ENCODE data around the gene HIVEP3. TPM values are rescaled to one million over a fixed set of nuclear protein-coding genes. Genes with fewer than 3 reads are reported as not detected.

Gene HIVEP3
- total RNA-seq, 2 donors from 2014 or later, result 0.13 to 0.99 TPM

- Histone ChIP-seq H3K27me3 (ENCODE audit: control insufficient read depth, insufficient read depth, low read length, poor library complexity, severe bottlenecking) (no peaks in the 10 kb centered on the region), H3K4me3 (ENCODE audit: low read length) (no peak overlapping the region), H3K27ac (ENCODE audit: low read depth, low read length) (no peak overlapping the region), H3K36me3 (ENCODE audit: control insufficient read depth, insufficient read depth, low read length) (no peaks in the 10 kb centered on the region), H3K9ac (ENCODE audit: extremely low read depth, low read length, poor library complexity, severe bottlenecking) (no peak overlapping the region), H3K4me1 (ENCODE audit: control insufficient read depth, insufficient read depth, low read length) (no peaks in the 10 kb centered on the region), H3K9me3 (ENCODE audit: control insufficient read depth, low read length) (no peaks in the 10 kb centered on the region)
- no peak overlapping the region for H3K4me3 Mint-ChIP-seq
- H3K27ac Mint-ChIP-seq, result no peak overlapping the region
- H3K27me3 Mint-ChIP-seq (ENCODE audit: insufficient read depth), result no peaks in the 10 kb centered on the region
- no peak for TF ChIP-seq CTCF (conservative IDR thresholded peaks at IDR 0.05)
- H3K36me3 Mint-ChIP-seq (ENCODE audit: low read depth), result no peaks in the 10 kb centered on the region
- no peaks in the 10 kb centered on the region for H3K9me3 Mint-ChIP-seq
- 88 to 90% methylated on average over 3 to 5 of the region's 5 CpGs for WGBS, 2 experiments (ENCODE audit: insufficient coverage in 1 of 2, insufficient read length in 1 of 2)
- no peaks in the 10 kb centered on the region for H3K4me1 Mint-ChIP-seq
- no peak for DNase-seq
Measured at GRCh38 chr1:41813226-41813625, 105.5 kb downstream of the HIVEP3 start.

- no peak overlapping the region for H3K27ac Mint-ChIP-seq
- no peaks in the 10 kb centered on the region for H3K27me3 Mint-ChIP-seq (ENCODE audit: insufficient read depth)
- no peak overlapping the region for H3K4me3 Mint-ChIP-seq
- no peaks in the 10 kb centered on the region for H3K36me3 ChIP-seq (ENCODE audit: control insufficient read depth, insufficient read depth, low read length)
- no peak for TF ChIP-seq CTCF (conservative IDR thresholded peaks at IDR 0.05)
- H3K4me1 ChIP-seq (ENCODE audit: control insufficient read depth, insufficient read depth, low read length), result no peaks in the 10 kb centered on the region
- DNase-seq, result no peak
- no peaks in the 10 kb centered on the region for H3K27me3 ChIP-seq (ENCODE audit: control insufficient read depth, insufficient read depth, low read length, poor library complexity, severe bottlenecking)
- H3K4me1 Mint-ChIP-seq, result no peaks in the 10 kb centered on the region
- H3K9ac ChIP-seq (ENCODE audit: extremely low read depth, low read length, poor library complexity, severe bottlenecking), result no peak overlapping the region
- H3K9me3 ChIP-seq (ENCODE audit: control insufficient read depth, low read length), result no peaks in the 10 kb centered on the region
- H3K9me3 Mint-ChIP-seq, result no peaks in the 10 kb centered on the region
- H3K27ac ChIP-seq (ENCODE audit: low read depth, low read length), result no peak overlapping the region
- no peak overlapping the region for H3K4me3 ChIP-seq (ENCODE audit: low read length)
- WGBS, 2 experiments (ENCODE audit: insufficient coverage in 1 of 2, insufficient read length in 1 of 2), result 86 to 100% methylated on average over 1 to 2 of the region's 2 CpGs
- H3K36me3 Mint-ChIP-seq (ENCODE audit: low read depth), result no peaks in the 10 kb centered on the region
Measured at GRCh38 chr1:41812453-41812852, 106.3 kb downstream of the HIVEP3 start.

- Histone ChIP-seq H3K9ac (ENCODE audit: extremely low read depth, low read length, poor library complexity, severe bottlenecking) (no peak overlapping the region), H3K36me3 (ENCODE audit: control insufficient read depth, insufficient read depth, low read length) (no peaks in the 10 kb centered on the region), H3K4me3 (ENCODE audit: low read length) (no peak overlapping the region), H3K27me3 (ENCODE audit: control insufficient read depth, insufficient read depth, low read length, poor library complexity, severe bottlenecking) (no peaks in the 10 kb centered on the region), H3K9me3 (ENCODE audit: control insufficient read depth, low read length) (no peaks in the 10 kb centered on the region), H3K4me1 (ENCODE audit: control insufficient read depth, insufficient read depth, low read length) (no peaks in the 10 kb centered on the region), H3K27ac (ENCODE audit: low read depth, low read length) (no peak overlapping the region)
- WGBS, 2 experiments (ENCODE audit: insufficient coverage in 1 of 2, insufficient read length in 1 of 2), result 26 to 65% methylated on average over 2 to 5 of the region's 5 CpGs
- Mint-ChIP-seq H3K4me1 (no peaks in the 10 kb centered on the region), H3K36me3 (ENCODE audit: low read depth) (no peaks in the 10 kb centered on the region), H3K27me3 (ENCODE audit: insufficient read depth) (no peaks in the 10 kb centered on the region), H3K9me3 (no peaks in the 10 kb centered on the region), H3K4me3 (no peak overlapping the region), H3K27ac (no peak overlapping the region)
- peak; percentile 88 for DNase-seq
- TF ChIP-seq CTCF (conservative IDR thresholded peaks at IDR 0.05), result peak; percentile 92
Measured at GRCh38 chr1:41812051-41812450, 106.7 kb downstream of the HIVEP3 start.
